Measurements from ENCODE around the gene ATRNL1.
"Not testable (repeated sequence)": the region's sequence is repeated elsewhere in the genome, so short reads cannot be mapped to it uniquely, and the experiment has no call there.

The ATRNL1 gene

DNA sequence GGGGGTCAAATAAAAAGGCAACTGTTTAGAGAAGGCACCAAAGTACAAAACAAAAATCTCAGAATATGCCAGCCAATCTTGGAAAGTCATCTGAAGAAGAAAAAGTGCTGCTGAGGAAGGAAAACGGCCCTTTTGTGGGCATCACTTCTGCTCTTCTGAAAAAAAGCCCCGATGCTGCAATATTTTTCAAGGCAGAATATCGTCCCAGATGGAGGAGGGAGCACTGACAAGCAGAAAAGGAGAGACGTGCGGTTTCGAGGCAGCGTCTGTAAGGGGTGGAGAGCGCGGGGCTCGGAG, 959 bp upstream of the ATRNL1 start:
- no peak for DNase-seq

DNA sequence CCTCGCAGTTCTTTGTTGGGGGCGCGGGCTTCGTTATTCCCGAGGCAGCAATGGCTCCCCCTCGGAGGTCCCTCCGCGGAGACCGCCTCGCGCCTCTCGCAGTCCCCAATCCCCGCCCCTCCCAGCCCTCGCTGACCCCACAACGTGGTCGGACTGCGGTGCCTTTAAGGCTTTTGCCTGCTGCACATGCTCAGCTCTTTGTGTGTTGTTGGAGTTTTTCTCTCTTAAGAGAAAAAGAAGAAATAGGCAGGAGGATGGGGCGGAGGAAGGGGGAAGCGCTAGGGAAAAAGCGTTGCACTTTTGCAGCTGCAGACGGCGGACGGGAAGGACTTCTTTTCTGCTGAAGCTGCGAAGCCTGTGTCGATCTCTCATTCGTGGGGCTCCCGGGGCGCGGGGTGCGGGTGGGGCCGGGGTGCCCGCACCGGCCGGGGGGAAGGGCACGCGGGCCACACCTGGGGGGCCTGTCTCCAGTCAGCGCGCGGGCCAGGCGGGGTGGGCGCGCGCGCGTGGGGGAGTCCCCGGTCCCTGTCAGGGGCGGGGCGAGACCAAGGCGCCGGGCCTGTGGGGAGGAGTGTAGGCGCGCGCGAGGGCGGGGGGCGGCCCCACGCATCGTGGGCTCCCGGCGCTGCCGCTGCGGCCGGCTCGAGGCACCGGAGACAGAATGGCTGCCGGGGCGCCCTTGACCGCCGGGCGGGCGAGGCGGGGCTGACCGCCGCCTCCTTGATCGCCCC, 445 bp upstream of the ATRNL1 start:
- peak; percentile 18 for DNase-seq

DNA sequence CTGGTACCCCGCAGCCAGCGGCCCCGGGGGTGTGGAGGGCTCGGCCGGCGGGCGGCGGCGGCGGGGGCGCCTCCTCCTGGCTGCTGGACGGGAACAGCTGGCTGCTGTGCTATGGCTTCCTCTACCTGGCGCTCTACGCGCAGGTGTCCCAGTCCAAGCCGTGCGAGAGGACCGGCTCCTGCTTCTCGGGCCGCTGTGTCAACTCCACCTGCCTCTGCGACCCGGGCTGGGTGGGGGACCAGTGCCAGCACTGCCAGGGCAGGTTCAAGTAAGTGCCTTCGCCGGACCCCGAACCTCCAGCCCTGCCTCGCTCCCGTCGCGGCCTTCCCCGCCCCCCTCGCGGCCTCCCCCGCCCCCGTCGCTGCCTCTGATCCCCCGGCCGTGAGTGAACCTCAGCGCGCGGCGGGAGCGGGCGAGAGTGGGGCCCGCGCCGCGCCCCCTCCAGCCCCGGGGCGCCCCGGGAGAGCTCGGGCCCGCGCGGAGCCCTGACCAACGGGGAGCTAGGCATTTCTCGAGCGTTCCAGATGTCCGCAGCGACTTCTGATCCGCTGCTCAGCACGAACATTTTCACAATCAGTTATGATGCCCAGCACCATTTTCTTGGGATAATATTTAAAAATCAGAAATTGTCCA, 727 bp downstream of the ATRNL1 start:
- DNase-seq, result peak; percentile 17

DNA sequence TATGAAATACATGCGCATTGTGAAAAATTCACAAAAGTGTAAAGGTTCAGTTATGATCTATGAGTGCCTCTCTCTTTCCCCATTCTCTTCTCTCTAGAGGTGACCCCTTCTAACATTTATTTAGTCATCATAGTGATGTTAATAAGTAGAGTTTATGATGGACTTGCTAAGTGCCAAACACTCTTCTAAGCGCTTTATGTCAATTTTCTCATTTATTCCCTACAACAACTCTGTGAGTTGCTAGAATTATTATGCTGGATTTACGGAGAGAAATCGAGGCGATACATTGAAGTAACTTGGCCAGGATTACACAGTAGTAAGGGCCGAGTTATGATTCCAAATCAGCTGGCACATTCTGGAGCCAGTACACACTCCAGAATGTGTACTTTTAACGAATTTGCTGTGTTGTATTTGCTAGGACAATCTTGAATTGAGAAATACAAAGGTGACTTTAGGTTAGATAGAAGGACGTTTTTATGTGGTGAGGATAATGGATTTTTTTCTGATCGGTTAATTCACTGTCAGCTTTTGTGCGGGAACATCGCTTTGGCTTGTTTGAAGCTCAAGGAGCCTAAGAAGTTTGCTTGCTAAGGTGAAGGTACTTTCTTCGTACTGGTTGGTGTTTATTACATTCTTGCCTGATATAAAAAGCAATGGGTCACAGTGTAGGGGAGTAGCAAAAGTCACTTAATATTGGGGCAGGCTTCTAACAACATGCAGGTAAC, 1.4 kb downstream of the ATRNL1 start:
- no peak for DNase-seq

DNA sequence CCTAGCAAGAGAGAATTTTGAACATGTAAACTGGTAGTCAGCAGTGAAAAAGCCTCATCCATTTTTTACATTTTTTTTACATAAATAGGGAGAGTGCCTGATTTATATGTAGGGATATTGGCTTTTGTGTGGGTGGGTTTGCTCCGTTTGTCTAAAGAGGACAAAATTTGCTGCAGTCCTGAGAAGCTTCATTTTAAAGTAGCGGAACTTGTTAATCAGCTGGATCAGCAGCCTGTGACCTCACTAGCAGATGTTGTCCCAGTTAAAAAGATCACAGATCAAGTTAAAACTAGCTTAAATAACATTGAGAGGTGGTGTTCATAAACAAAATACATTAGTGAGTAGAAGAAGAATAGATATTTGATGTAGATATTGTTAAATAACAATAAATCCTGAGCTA, 2.6 kb downstream of the ATRNL1 start:
- no peak for DNase-seq

DNA sequence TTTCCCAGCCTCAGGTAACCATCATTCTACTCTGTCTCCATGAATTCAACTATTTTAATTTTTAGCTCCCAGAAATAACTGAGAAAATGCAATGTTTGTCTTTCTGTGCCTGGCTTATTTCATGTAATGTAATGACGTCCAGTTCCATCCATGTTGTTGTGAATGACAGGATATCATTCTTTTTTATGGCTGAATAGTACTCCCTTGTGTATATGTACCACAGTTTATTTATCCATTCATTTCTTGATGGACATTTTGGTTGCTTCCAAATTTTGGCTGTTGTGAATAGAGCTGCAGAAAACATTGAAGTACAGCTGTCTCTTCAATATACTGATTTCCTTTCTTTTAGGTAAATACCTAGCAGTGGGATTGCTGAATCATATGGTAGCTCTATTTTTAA, 10.5 kb downstream of the ATRNL1 start:
- no peak for DNase-seq

DNA sequence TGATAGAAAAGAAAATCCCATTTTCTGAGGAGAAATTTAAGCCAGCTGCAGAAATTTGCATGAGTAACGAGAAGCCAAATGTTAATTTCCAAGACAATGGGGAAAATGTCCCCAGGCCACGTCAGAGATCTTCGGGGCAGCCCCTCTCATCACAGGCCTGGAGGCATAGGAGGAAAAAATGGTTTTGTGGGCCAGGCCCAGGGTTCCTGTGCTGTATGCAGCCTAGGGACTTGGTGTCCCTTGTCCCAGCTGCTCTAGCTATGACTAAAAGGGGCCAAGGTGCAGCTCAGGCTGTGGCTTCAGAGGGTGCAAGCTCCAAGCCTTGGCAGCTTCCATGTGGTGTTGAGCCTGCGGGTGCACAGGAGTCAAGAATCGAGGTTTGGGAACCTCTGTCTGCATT, 12.2 kb downstream of the ATRNL1 start:
- DNase-seq, result not testable (repeated sequence)

DNA sequence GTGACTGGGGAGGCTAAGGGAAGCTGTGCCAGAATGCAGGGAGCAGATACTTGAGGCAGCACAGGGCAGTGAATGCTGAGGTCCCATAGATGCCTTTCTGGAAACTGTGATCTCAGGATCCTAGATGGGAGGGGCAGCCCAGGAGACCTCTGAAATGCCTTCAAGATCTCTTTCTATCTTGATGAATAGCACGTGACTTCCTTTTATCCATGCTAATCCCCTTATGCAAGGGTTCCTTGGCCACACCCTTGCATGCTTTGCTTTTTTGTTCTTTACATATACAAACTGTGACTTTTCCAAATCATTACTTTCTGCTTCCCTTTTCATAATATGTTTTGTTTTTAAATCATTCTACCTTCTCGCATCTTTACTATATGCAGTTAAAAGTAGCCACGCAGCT, 14.7 kb downstream of the ATRNL1 start:
- no peak for DNase-seq

DNA sequence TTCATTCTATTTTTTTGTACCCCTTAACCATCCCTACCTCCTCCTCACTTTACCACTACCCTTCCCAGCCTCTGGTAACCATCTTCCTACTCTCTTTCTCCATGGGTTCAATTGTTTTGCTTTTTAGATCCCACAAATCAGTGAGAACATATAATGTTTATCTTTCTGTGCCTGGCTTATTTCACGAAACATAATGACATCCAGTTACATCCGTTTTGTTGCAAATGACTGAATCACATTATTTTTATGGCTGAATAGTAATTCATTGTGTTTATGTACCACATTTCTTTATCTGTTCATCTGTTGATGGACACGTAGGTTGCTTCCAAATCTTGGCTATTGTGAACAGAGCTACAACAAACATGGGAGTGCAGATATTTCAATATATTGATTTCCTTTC, 24.1 kb downstream of the ATRNL1 start:
- DNase-seq, result no peak

DNA sequence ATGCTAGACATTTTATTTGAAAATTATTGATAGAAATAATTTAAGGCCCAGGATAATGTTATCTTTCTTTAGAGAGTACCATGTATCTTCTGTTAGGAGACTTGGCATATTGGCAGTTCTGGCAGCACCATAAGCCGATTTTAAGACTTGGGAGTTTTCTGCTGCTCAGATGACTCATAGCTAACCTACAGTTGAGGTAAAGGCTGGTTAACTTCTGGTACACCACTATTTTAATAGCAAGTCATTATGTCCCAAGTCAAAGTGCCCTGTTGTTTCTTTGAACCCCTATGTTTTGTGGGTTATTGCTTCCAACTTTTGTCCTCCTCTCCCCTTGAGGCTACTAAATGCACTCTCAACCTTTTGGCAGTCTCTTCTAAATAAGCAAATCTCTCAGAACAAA, 25.2 kb downstream of the ATRNL1 start:
- DNase-seq, result no peak

DNA sequence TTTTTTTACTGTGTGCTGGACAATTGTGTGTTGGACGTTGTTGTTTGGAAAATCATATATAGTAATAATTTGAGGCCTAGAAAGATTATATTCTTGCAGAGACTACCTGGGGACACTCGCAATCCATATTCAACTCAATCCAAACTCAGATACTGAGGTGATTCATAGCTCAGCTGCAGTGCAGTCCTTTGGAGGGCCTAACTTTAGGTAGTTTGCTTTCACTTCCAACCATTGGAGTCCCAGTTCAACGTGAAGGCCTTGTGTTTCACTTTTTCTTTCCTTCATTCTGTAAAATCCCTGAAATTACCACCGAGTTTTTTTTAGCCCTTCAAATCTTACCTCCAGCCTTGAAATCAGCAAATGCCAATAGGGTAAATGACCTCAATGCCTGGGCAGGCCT, 32.3 kb downstream of the ATRNL1 start:
- DNase-seq, result no peak

DNA sequence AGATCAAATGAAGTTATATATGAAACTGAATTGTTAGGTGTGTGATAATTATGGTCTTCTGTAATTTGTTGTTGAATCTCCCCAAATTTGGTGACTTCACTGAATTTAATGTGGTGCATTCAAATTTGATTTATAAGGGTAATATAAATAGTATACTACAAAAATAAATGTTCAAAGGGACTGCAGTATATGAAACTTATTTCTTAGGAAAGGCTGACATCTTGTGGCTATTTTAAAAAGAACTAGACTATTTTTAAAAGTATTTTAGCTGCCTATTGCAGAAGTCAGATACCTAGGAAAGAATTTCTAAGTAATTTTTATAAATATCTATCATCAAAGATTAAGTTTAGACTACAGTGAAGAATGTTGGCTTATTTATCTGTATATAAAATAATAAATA, 36.6 kb downstream of the ATRNL1 start:
- DNase-seq, result no peak

DNA sequence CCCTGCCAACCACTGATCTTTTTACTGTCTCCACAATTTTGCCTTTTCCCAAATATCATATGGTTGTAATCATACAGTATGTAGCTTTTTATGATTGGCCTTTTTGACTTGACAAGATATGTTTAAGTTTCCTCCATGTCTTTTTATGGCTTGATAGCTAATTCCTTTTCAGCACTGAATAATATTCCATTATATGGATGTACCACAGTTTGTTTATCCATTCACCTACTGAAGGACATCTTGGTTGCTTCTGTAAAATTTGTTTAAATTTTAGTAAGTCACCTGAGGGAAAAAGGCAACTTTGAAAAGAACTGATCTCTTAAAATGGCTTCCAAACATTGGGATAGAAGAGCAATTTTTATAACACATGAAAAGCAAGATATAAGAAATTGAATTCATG, 43.5 kb downstream of the ATRNL1 start:
- DNase-seq, result no peak

DNA sequence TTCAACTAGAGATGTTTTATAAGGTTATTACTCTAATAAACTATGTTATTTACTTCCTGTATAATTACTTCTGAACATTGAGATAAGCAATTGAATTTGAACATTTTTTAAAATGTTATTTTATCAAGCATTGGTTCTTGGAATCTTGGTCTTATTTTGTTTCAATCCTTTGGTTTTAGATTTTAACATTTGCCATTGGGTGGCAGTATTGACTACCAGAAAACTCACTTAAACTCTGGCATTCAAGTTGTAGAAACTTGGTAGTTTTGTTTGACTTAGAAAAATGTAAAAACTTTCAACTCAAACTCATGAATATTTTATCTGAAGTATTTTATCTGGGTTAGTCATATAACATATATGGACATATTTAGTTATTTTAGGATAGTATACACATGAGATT, 48.1 kb downstream of the ATRNL1 start:
- DNase-seq, result no peak

DNA sequence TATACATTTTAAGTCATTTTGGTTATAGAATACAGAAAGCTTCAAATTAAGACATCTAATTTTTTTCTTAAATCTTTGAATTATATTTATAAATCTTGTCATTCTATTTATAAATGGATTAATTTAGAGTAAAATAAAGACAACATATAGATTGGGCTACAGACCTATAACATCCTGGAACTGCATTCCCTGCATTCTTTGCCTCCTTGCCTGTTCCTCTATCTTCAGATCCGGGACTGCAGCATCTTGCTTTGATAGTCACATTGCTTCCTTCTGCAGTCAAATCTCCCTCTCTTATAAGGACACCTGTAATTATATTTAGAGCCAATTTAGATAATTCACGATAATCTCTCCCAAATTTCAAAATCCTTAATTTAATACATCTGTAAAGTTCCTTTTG, 64.2 kb downstream of the ATRNL1 start:
- DNase-seq, result no peak

DNA sequence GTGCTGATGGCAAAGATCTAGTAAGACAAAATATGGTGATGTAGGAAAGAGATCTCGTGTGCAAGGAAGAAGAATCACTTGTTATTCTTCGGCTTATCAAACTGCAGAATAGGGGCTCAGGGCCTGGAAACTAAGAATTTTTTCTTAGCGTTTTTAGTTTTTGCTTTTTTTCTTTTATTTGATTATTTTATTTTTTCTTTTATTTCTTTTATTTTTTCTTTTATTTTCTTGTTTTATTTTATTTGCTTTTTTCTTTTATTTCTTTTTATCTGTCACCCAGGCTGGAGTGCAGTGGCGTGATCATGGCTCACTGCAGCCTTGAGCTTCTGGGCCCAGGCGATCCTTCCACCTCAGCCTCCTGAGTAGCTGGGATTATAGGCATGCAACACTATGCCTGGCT, 70.0 kb downstream of the ATRNL1 start:
- DNase-seq, result no peak

DNA sequence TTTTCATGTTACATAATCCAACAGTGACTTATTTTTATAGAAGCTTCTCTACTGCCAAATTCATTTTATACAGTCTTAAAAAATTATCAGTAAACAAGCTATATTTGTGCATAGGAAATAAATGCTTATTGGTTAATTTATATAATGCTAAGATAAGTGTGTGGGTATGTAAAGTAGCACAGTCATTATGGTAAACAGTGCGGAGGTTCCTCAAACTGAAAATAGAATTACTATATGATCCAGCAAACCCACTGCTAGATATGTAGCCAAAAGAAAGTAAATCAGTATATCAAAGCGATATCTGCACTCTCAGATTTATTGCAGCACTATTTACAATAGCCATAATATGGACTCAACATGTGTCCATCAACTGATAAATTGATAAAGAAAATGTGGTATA, 71.1 kb downstream of the ATRNL1 start:
- DNase-seq, result no peak

DNA sequence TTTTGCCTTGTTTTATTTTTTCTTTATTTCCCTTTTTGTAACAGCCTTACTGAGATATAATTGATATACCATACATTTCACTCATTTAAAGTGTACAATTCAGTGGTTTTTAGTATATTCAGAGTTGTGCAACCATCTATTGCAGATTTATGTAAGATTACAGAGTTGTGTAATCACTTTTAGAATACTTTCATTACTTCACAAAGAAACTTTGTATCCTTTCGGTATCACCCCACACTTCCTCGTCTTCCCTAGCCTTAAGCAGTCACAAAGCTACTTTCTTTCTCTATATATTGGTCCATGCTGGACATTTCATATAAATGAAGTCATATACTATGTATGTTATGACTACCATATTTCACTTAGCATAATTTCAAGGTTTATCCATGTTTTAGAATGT, 74.6 kb downstream of the ATRNL1 start:
- DNase-seq, result no peak

DNA sequence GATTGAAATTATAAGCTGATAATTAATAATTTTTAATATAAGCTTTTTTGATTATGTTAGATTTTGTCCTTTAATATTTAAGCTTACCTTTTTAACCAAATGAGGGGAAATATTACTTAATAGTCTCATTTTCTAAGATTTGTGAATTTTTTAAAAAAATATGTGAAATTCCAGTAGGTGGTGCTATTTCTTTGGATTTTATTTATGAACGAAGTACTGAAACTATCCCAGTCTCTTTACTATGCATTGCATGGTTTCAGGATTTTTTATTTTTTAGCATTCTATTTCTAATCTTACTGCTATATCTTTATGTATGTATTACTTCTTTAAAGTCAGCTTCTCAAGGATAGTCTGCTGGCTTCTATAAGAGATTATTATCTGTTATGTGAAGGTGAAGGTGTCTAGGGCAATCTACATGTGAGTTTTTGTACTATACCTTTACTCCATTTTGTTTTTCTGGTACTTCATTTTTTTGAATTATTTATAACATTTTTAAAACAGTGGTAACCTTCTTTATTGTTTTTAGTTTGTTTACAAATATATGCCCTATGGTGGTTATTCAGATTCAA, 78.3 kb downstream of the ATRNL1 start:
- no peak for DNase-seq

DNA sequence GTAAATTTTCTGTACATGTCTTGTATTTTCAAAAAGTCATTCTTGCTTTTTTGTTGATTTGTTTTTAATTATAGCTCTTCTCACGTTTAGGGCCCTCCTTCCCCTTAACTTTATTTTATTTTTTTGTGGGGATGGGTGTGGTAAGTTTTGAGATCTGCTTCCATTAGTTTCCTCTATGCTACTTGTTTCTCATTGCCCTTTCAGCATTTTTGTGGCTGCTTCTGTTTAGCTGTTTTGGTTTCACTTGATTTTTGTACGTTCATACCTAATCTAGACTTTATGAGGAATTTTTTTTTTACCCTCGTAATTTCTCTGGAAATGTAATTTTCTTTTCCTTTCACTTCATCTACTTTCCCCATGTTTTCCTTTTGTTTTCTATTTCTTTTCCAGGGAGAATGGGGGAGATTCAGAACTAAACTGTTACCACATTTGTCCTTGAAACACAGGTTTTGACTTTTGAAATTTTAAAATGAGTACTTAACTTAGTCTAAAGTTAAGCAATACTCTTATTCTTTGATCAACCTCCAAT, 80.8 kb downstream of the ATRNL1 start:
- DNase-seq, result no peak

DNA sequence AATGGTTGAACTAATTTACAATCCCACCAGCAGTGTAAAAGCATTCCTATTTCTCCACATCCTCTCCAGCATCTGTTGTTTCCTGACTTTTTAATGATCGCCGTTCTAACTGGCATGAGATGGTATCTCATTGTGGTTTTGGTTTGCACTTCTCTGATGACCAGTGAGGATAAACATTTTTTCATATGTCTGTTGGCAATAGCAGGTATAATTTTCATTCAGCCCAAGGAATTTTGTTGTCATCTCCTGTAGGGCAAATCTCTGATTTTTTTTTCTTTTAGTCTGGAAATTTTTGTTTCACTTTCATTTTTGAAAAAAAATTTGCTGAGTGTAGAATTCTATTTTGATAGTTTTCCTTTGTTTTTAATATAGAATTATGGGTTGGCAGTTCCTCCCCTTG, 114.1 kb downstream of the ATRNL1 start:
- not testable (repeated sequence) for DNase-seq

DNA sequence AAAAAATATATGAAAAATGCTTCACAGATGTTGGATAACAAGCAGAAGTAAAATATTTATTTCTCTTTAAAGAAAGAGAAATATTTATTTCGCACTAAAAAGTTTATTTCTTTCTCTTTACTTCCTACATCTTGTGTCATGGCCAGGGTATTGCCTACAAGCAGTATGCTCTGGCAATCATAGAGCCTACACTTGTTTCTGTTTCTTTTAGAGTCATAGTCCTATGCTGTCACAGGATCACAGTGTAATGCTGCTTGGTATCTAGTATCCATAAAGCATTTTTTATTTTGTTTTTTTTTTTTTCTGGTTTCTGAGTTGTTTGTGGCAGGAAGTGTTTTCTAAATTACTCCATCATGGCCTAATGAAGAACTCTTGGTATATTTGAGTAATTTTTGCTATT, 116.0 kb downstream of the ATRNL1 start:
- DNase-seq, result no peak

DNA sequence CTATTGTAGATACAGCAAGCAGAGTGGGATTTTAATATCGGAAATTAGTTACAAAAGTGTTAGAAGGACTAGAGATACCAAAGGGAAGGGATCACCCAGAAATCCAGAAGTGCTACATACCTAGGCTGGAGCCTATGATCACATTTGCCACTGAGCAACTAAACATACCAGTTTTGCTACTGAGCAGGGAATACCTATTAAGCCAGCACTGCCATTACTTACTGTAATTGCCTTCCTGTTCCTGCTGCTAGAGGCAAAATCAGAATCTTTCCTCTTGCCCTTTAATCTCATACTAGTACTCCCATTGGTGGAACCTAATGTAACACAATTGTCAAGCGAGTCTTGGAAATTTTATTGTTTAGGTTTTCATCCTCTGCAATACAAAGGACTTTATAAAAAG, 121.7 kb downstream of the ATRNL1 start:
- DNase-seq, result no peak

DNA sequence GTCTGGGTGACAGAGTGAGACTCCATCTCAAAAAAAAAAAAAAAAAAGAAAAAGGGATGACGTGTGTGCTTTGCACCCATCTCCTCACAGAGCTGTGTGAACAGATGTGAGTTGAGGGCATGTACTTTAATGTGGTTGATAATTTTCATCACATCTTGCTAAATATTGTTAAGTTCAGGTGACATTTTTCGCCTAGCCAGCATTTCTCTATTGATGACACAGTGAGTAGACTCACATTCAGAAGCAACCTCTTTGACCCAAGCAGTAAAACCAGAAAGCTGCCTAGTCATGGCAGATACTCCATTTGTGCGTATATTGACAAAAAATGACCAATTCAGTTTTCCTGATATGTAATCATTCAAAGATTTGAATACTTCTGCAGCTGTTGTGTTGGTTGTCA, 126.0 kb downstream of the ATRNL1 start:
- DNase-seq, result no peak

Data from activated CD4-positive, alpha-beta T cell treated with anti-CD3 and anti-CD28 coated beads for 48 hours (primary cell).